Hematopoietic multipotent progenitor cell treated with erythropoietin and hydrocortisone succinate and interleukin-3 and kit ligand, for 15 days (in vitro differentiated cells): Measurements from ENCODE around the gene ANO1.

Experiments used
- DNase-seq: peaks from one replicate; pipeline ENCODE4 v3.0.0-alpha.2; 2015; ENCODE audit warnings: low spot score

ANO1 gene

DNA sequence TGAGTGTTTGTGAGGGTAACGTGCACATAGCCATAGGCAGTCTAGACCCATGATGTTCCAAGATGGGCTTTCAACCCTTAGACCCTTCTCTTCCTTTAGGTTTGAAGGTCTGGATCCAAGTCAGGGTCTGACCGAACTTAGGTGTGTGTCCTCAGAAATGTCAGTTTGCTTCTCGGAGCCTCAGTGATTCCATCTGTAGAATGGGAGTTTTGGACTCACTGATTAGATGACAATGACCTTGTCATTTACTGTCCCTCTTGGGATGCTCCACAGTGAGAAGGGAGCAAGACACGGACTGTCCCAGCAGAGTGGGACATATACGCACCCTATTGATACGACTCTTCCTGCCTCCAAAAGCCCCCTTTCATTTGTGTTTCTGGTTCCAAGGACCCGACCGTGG is 37.7 kb downstream of the ANO1 start:
- DNase-seq, result no peak

GRCh38 chr11:70116386-70117065 is 38.4 kb downstream of the ANO1 start:
- no peak for DNase-seq

DNA sequence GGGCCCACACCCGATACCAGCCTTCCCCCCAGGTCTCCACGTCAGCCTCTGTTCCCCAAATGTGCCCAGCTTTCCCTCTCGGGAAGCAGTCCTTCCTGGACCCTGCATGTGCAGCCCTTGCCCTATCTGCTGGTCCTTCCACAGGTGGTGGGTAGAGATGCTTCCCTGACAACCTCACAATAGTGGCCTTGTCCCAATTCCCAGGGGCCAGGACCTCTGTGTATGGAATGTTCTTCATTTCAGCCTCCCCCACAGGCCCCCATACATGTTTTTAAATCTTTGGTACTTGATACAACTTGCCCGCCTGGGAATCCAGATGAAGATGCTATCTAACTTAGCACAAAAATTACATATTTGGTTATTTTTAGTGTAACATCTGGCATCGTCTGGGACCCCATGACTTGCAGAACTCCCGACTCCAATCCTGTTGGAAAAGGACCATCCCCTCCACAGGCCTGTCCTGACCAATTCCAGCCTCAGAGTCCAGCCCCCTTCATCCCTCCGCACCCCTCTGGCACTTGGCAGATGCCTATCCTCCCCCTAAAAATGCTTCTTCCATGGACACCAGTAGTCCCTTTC is 39.5 kb downstream of the ANO1 start:
- DNase-seq, result no peak

DNA sequence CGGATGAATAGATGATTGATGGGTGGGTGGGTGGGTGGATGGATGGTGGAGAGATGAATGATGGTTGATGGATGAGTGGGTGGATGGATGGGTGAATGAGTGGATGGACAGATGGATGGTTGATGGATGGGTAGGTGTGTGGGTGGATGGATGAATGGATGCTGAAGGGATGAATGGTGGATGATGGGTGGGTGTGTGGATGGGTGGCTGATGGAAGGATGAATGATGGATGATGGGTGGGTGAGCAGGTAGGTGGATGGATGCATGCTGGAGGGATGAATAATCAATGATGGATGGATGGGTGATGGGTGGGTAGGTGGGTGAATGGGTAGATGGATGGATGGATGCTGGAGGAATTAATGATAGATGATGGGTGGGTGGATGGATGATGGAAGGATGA is 40.5 kb downstream of the ANO1 start:
- DNase-seq, result no peak

- no peak for DNase-seq
These were observed 41.4 kb downstream of the ANO1 start for GRCh38 chr11:70119502-70119901.

DNA sequence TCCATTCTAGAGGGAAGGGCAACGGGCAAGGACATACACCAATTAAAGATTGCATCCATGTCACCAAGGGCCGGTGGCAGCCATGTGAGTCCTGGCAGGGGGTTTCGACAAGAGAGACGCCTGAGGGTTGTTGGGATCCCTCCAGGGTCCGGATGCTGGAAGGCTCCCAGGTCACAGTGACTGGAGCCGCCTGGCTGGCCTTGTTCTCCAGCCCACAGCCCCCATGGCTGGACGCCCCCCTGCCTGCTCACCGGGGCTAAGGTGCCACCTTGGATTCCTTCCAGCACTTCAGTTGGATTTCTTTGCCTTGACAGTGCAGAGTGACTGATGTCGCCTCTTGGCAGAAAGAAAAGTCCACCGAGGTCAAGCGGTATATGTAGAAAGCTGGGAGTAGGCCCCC is 42.6 kb downstream of the ANO1 start:
- no peak for DNase-seq

DNA sequence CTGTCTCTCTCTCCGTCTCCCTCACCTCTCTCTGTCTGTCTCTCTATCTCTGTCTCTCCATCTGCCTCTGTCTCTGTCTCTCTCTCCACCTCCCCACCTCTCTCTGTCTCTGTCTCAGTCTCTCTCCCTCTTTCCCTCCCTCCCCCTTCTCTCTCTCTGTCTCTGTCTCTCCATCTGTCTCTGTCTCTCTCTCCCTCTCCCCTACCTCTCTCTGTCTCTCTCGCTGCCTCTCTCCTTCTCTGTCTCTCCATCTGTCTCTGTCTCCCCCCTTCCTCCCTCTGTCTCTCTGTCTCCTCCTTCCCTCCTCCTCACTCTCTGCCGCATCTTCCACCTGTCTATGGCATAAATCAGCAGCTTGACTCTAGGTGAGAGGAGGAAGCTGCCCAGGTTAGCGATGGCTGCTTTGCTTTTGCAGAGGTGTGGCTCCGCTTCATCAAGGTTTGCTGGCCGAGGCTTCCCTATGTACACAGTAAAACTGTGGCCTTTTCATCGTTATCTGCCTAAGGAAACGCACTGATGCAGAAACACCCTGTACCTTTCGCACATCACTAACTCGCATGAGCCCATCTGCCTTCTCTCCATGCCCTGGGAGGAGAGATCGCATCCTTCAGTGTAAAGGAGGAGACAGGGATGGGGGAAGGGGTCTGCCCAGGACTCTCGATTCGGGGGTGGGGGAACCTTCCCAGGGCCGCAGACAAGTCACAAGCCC is 44.5 kb downstream of the ANO1 start:
- DNase-seq, result no peak

DNA sequence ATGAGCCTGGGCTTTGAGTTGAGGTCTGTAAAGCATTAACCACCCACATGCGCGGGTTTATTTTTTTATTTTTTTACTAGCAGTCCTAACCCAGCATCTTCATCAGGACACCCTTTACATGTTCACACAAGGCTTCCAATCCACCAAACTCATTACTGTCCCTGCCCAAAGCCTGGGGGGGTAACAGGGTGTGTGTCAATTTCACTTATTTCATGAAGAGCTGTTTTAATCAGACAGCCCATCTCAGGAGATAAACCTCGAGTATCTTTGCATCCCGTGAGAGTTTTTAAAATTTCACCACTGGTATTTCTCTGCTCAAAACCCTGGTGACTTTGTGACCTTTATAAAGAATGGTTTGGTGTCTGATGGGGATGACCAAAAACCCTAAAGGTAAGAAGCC is 45.6 kb downstream of the ANO1 start:
- no peak for DNase-seq

- DNase-seq, result no peak
These were observed 46.3 kb downstream of the ANO1 start for GRCh38 chr11:70124321-70125000.

DNA sequence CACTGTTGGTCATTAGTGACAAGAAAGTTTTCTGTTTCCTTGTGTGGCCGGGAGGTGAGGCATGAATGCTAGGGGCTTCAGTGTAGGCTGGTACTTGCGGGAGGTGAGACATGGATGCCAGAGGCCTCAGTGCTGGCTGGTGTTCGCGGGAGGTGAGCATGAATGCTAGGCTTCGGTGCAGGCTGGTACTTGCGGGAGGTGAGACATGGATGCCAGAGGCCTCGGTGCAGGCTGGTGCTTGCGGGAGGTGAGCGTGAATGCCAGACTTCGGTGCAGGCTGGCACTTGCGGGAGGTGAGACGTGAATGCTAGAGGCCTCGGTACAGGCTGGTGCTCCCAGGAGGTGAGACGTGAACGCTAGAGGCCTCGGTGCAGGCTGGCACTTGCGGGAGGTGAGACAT is 48.4 kb downstream of the ANO1 start:
- DNase-seq, result no peak

DNA sequence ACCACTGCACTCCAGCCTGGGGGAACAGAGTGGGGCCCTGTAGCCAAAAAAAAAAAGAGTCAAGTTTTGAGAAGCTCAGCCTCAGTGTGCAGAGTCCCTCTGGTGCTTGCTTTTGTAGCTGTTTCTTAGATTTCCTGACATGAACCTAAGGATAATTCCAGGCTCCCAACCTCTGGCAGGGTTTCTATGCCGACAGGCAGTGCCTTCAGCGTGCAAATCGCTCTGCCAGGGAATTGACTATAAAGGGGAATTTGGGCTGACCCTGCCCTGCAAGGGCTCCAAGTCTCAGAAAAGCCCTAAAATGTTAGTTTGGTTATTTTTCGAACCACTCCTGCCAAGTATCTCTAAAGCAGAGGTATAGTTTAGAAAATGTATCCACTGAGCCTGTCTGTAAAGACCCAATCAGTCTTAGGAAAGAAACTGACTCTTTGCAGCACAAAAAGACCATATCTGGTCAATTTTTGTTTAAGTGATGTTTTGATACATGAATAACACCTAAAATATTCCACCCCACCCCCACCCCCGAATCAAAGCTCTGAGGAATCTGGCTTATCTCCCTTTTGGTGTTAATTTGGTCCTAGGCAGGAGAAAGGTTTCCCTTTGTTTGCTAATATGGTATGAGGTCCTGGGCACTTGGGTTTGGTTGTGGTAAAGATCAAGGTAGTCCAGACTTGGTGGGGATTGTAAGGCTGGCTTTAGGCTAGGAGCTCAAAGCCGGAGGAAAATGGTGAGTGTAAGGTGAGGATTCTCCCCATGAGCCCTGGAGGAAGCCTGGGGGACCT is 49.7 kb downstream of the ANO1 start:
- no peak for DNase-seq

DNA sequence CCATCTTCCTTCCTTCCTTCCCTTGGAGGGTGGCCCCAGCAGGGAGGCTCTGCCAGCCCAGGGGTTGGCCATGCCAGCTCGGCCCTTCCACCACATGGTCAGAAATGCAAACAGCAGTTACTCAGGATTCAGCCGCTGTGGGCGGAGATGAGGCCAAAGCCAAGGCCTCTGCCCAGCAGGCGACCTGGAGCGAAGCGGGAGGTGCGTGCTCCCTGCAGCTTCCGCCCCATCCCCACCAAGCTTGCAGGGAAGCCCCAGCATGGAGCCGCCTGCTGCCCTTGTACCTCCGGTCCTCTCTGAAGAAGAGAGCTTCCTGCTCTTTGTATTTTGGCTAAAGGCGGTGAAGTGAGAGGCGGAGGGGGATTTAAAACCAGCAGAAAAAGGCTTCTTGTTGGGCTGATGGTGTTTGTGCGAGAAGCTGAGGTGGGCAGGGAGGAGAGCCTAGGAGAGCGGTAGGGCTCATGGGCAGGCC is 50.4 kb downstream of the ANO1 start:
- no peak for DNase-seq

- no peak for DNase-seq
These were observed 51.0 kb downstream of the ANO1 start for GRCh38 chr11:70129051-70129592.

DNA sequence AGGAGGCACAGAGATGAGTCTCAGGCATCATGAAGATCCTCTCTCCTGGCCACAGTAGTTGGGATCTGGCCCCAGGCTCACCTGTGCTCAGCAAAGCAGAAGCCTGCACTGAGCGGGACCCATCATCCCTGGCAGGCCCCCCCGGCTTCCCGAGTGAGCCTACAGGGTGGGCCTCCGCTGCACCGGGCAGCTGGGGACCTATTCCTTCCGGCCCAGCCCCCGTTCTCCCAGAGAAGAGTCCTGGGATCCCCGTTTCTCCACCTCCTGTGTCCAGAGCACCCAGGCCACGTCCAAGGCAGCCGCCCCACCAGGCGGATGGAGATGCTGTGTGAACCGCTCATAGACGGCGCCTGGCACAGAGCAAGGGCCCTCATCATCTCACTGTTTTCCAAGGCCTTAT is 52.5 kb downstream of the ANO1 start:
- DNase-seq, result no peak

DNA sequence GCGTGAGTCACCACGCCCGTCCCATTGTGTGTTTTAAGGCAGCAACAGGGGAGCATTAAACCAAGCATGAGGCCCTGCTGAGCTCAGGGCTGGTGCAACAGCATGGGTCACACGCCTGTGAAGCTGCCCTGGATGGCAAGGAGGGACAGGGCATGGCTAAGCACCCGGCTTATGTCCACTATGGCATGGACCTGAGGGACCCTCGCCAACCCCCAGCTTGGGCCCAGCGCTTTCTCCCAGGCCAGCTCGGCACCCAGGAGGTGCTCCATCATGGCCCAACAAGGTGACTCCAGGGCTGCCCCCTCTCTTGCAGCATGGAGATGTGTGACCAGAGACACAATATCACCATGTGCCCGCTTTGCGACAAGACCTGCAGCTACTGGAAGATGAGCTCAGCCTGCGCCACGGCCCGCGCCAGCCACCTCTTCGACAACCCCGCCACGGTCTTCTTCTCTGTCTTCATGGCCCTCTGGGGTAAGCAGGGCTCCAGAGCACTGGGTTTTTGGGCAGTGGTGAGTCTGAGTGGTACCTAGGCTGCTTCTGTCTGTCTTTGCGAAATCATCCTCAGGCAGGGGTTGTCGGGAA is 53.6 kb downstream of the ANO1 start:
- DNase-seq, result no peak

DNA sequence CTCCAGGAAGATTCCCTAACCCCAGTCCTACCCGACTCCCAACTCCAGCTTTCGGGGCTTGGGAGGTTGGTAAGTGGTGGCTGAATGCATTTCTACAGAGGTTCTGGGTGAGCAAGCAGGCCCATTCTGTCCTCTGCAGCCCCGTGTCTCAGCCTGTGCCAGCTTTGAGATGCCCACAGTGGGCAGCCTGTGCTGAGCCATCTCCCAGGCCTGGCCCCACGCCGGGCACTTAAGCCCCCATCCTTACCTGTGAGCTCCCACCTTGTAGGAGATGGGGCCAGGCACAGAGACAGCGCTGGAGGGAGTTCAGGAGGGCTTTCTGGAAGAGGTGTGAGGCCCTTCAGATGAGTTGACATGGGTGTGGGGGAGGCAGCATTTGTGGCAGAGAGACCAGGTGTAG is 54.5 kb downstream of the ANO1 start:
- DNase-seq, result no peak

DNA sequence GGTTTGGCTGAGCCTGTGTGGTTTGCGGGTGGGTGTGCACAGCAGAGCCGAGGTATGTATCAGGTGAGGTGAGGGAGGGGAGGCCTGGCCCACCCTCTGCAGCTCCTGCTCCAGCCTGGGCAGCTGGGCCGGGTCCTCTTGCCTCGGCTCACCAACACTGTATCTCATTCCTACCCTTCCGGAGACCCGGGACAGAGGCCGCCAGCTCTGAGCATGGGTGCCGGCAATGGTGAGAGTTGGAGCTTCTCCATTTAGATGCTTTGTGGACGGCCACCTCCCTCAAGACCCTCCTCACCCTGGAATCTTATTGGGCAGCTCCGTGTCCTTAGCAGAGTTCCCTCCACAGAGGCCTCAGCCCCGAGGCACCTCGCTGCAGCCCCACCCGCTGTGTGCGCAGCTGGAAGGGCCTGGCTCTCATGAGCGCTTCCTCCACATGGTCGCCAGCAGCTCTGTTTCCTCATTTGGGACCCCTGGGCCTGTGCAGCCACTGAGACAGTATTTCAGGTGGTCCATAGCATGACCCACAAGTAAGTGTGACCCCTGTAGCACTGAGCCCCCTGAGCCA is 55.7 kb downstream of the ANO1 start:
- DNase-seq, result no peak

- DNase-seq, result no peak
These were observed 56.4 kb downstream of the ANO1 start for GRCh38 chr11:70134490-70134889.

DNA sequence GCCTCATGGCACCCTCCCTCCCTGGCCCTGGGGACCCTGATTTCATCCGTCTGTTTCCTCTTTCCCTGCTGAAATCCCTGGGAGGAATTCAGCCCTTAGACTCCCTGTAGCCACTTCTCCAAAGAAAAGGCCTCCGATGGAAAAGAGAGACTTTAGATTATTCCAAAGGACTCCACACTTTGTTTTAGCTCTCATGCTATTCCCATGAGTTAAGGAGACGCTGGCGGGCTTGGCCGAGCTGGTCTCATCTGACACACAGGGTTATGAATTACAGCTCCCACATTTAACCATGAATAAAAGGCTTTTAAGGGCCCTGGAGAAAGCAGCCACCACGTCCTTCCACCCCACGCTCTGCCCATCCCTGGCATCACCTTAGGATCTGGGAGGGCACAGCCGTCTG is 57.0 kb downstream of the ANO1 start:
- DNase-seq, result no peak

DNA sequence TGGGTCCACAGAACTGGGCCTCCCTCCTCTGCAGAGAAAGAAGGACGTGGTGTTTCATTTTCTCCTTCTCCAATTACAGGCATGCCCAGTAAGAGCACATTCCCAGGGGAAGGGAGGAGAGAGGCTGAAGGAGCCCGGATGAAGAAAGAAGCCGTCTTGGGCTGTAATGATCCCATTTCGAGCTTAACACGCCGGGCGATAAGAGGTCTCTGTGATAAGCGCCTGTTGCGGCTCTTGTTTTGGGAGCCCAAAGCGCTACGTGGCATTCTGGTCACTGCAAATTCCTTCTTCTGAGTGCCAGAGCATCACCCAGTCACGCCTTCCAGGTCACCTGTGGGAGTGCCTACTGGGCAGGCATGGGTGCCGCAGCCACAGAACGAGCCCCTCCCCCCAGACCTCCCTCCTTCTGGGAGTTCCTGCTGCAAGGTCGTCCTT is 57.5 kb downstream of the ANO1 start:
- no peak for DNase-seq

DNA sequence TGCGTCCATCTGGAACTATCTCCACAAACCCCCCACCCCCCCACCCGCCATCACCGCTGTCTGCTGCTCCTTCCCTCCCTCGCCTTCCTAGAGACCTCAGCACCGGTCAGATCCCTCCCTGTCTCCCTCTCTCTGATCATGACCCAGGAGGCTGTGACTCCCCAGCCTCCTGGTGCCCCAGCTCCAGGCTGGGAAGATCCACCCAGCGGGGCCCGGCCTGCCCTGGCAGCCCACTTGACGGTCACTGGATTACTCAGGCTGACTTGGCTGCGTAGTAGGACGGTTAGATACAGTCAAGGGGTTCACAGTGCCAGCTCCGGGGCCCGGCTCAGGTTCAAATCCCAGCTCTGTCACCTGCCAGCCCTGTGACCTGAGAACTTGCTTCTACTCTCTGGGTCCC is 59.3 kb downstream of the ANO1 start:
- no peak for DNase-seq
